ENCODE results near the gene KIAA1328.

The KIAA1328 gene

GRCh38 chr18:36974686-36975085 is 145.8 kb downstream of the KIAA1328 start:
- no peak for DNase-seq

GRCh38 chr18:36977121-36977520 is 148.2 kb downstream of the KIAA1328 start:
- DNase-seq = no peak

GRCh38 chr18:36993068-36993467 is 164.1 kb downstream of the KIAA1328 start:
- DNase-seq = no peak

- no peak for DNase-seq
These were observed 177.8 kb downstream of the KIAA1328 start for GRCh38 chr18:37006742-37007141.

- no peak for DNase-seq
These were observed 183.5 kb downstream of the KIAA1328 start for GRCh38 chr18:37012452-37012851.

GRCh38 chr18:37019157-37019827 is 190.4 kb downstream of the KIAA1328 start:
- no peak for DNase-seq

- DNase-seq = no peak
These were observed 204.5 kb downstream of the KIAA1328 start for GRCh38 chr18:37033419-37033818.

- no peak for DNase-seq
These were observed 213.5 kb downstream of the KIAA1328 start for GRCh38 chr18:37042381-37042780.

GRCh38 chr18:37055137-37055802 is 226.3 kb downstream of the KIAA1328 start:
- DNase-seq = no peak

- DNase-seq = no peak
These were observed 235.3 kb downstream of the KIAA1328 start for GRCh38 chr18:37064187-37064586.

- DNase-seq = no peak
These were observed 236.3 kb downstream of the KIAA1328 start for GRCh38 chr18:37065254-37065653.

GRCh38 chr18:37084912-37085311 is 256.0 kb downstream of the KIAA1328 start:
- no peak for DNase-seq

GRCh38 chr18:37085362-37085761 is 256.4 kb downstream of the KIAA1328 start:
- no peak for DNase-seq

GRCh38 chr18:37107748-37108522 is 279.0 kb downstream of the KIAA1328 start:
- no peak for DNase-seq

- no peak for DNase-seq
These were observed 293.9 kb downstream of the KIAA1328 start for GRCh38 chr18:37122877-37123276.

- DNase-seq = no peak
These were observed 295.6 kb downstream of the KIAA1328 start for GRCh38 chr18:37124516-37124915.

- DNase-seq = no peak
These were observed 306.2 kb downstream of the KIAA1328 start for GRCh38 chr18:37135177-37135576.

- no peak for DNase-seq
These were observed 309.5 kb downstream of the KIAA1328 start for GRCh38 chr18:37138456-37138855.

- no peak for DNase-seq
These were observed 310.9 kb downstream of the KIAA1328 start for GRCh38 chr18:37139876-37140275.

GRCh38 chr18:37144921-37145320 is 316.0 kb downstream of the KIAA1328 start:
- no peak for DNase-seq

GRCh38 chr18:37156330-37156942 is 327.5 kb downstream of the KIAA1328 start:
- DNase-seq = no peak

GRCh38 chr18:37160038-37160820 is 331.3 kb downstream of the KIAA1328 start:
- no peak for DNase-seq

- no peak for DNase-seq
These were observed 332.6 kb downstream of the KIAA1328 start for GRCh38 chr18:37161491-37161890.
